A549 (cell line): Measurements from ENCODE around the gene PRR14L.

Experiments used
- GATA3 ChIP-seq: IDR thresholded peaks from 2 replicates; pipeline ENCODE4 v1.6.1; 2012; ENCODE audit warnings: borderline replicate concordance
- JUNB ChIP-seq: fragments of >200 bp; sonication (Bioruptor Twin); formaldehyde crosslinking; IDR thresholded peaks from 2 replicates; pipeline ENCODE4 v1.6.1; 2016
- KDM1A ChIP-seq: fragments of 200-600 bp; sonication (generic); IDR thresholded peaks from 2 replicates; pipeline ENCODE4 v1.6.1; 2016; ENCODE audit warnings: low read depth, mild to moderate bottlenecking
- MYC ChIP-seq: IDR thresholded peaks from 2 replicates; pipeline ENCODE4 v1.6.1; 2012; ENCODE audit warnings: mild to moderate bottlenecking, inconsistent platforms, low read length, improper control_type of control experiment, borderline replicate concordance
- POLR2A ChIP-seq: IDR thresholded peaks from 2 replicates; pipeline ENCODE4 v1.6.1; 2012; ENCODE audit warnings: mild to moderate bottlenecking, low read length
- RAD21 ChIP-seq, 2 experiments: fragments of >200 bp in 1 of 2; sonication (Bioruptor Twin) in 1 of 2; formaldehyde crosslinking in 1 of 2; IDR thresholded peaks in 1 of 2; conservative IDR thresholded peaks in 1 of 2; 2 replicates in 1 of 2; 3 replicates in 1 of 2; pipeline ENCODE4 v1.6.1; 2012 to 2018; ENCODE audit warnings: inconsistent platforms in 1 of 2
- TF ChIP-seq, protein P1 (sequence below): fragments of >200 bp; sonication (Bioruptor Twin); formaldehyde crosslinking; IDR thresholded peaks from 3 replicates; pipeline ENCODE4 v1.5.1; 2016

DNA sequence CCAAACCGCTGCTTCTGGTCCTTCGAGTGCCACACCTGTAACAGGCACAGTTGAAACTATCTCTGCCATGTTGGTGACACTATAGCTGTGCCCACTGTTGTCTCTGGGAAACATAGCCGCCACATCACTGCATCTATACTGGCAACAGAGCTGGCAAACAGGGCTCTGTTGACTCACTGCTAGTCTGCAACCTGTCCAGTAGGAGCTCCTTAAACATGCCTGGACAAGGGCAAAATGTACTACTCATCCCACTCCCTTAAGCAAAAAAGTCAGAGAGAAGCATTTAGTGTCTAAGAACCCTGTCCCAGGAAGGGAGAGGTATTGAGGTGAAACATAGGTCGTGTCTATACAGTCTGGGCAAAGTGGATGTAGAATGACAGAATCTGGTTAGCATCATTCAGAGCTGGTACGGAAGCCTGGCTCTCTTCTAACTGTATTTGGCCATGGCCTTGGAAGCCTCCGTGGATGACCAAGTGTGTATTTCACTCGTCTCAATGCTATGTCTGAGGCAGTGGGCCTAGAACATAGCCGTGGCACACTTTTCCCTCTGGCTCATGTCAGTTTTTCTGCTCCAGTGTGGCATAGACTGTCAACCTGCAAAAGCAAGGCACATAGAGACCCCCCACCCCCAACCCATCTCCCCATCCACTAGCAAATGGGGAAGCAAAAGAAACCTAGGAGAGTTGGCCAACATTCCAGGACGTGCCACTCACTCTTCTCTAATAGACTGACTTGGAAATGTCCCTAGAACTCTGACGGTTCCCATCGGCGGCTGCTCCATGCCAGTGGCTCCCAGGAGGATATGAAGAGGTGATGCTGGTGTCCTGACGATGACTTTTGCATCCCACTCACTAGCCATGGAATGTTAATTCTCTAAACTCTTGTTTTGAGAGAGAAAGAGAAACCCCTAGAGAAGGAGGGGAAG, 66.5 kb downstream of the PRR14L start:
- TF ChIP-seq, protein P1, sequence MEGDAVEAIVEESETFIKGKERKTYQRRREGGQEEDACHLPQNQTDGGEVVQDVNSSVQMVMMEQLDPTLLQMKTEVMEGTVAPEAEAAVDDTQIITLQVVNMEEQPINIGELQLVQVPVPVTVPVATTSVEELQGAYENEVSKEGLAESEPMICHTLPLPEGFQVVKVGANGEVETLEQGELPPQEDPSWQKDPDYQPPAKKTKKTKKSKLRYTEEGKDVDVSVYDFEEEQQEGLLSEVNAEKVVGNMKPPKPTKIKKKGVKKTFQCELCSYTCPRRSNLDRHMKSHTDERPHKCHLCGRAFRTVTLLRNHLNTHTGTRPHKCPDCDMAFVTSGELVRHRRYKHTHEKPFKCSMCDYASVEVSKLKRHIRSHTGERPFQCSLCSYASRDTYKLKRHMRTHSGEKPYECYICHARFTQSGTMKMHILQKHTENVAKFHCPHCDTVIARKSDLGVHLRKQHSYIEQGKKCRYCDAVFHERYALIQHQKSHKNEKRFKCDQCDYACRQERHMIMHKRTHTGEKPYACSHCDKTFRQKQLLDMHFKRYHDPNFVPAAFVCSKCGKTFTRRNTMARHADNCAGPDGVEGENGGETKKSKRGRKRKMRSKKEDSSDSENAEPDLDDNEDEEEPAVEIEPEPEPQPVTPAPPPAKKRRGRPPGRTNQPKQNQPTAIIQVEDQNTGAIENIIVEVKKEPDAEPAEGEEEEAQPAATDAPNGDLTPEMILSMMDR, result no peak
- TF ChIP-seq KDM1A (no peak), MYC (no peak), POLR2A (no peak), RAD21 (conservative IDR thresholded peaks at IDR 0.05 in 1 of 2, IDR thresholded peaks at IDR 0.05 in 1 of 2) (no peak), GATA3 (no peak), JUNB (no peak)
